SU-DHL-6 (cell line): Measurements from ENCODE around the gene NTRK3.

Source experiments
- H2AFZ ChIP-seq: fragments of 200-600 bp; sonication (generic); 2 replicates; pipeline ENCODE4 v1.6.1; 2014; ENCODE audit warnings: low read depth, mild to moderate bottlenecking, moderate library complexity, mixed read lengths, antibody characterized with exemption, low read length; ENCODE audit not compliant: severe bottlenecking
- H3F3A ChIP-seq: fragments of 200-600 bp; shearing (Covaris generic); 2 replicates; pipeline ENCODE4 v1.6.0; 2016; ENCODE audit warnings: antibody characterized with exemption, mild to moderate bottlenecking; ENCODE audit not compliant: insufficient read depth
- H3K27ac ChIP-seq: fragments of 200-600 bp; sonication (generic); 2 replicates; pipeline ENCODE4 v1.5.1; 2016; ENCODE audit warnings: low read depth, mild to moderate bottlenecking, low read length, moderate library complexity, mixed read lengths
- H3K27me3 ChIP-seq: fragments of 200-600 bp; sonication (generic), shearing (Covaris generic); 2 replicates; pipeline ENCODE4 v1.6.0; 2014; ENCODE audit warnings: mild to moderate bottlenecking, low read length
- H3K36me3 ChIP-seq: fragments of 200-600 bp; sonication (generic); 2 replicates; pipeline ENCODE4 v1.6.1; 2014; ENCODE audit warnings: mild to moderate bottlenecking, low read length, mixed read lengths
- H3K4me2 ChIP-seq: fragments of 300-600, 200-600 bp; shearing (Covaris generic), sonication (generic); 2 replicates; pipeline ENCODE4 v1.6.0; 2014; ENCODE audit warnings: low read length, low read depth, mild to moderate bottlenecking; ENCODE audit not compliant: poor library complexity, severe bottlenecking
- H3K4me3 ChIP-seq: fragments of 200-600 bp; sonication (generic); 2 replicates; pipeline ENCODE4 v1.5.1; 2014; ENCODE audit warnings: antibody characterized with exemption, low read length, mild to moderate bottlenecking, mixed read lengths; ENCODE audit not compliant: insufficient read depth, poor library complexity, severe bottlenecking
- H3K79me2 ChIP-seq: fragments of 200-600 bp; sonication (generic); 2 replicates; pipeline ENCODE4 v1.6.1; 2014; ENCODE audit warnings: mild to moderate bottlenecking, low read length, moderate library complexity; ENCODE audit not compliant: insufficient read depth
- H3K9ac ChIP-seq: fragments of 200-600 bp; sonication (generic); 2 replicates; pipeline ENCODE4 v1.7.0; 2014; ENCODE audit warnings: mild to moderate bottlenecking, low read length
- H3K9me2 ChIP-seq: fragments of 200-600 bp; sonication (generic); replicated peaks from 2 replicates; pipeline ENCODE4 v1.6.1; 2014; ENCODE audit warnings: low read length; ENCODE audit not compliant: insufficient read depth
- H3K9me3 ChIP-seq: fragments of 200-600 bp; sonication (generic); 2 replicates; pipeline ENCODE4 v1.6.1; 2014; ENCODE audit warnings: low read length, mixed read lengths; ENCODE audit not compliant: insufficient read depth
- H4K20me1 ChIP-seq: fragments of 200-600 bp; sonication (generic); 2 replicates; pipeline ENCODE4 v1.6.1; 2014; ENCODE audit warnings: low read depth, mild to moderate bottlenecking, antibody characterized with exemption, low read length, moderate library complexity, mixed read lengths
- EZH2phosphoT487 ChIP-seq: fragments of 200-600 bp; sonication (generic), shearing (Covaris generic); conservative IDR thresholded peaks from 2 replicates; pipeline ENCODE4 v1.6.1; 2018; ENCODE audit warnings: mild to moderate bottlenecking, antibody characterized with exemption, low read length, moderate library complexity, mixed read lengths
- TF ChIP-seq, protein P1 (sequence below): fragments of 200-600 bp; sonication (generic); IDR thresholded peaks from one replicate; pipeline ENCODE4 v1.5.1; 2017; ENCODE audit warnings: antibody characterized with exemption, mild to moderate bottlenecking, low read length, moderate library complexity; ENCODE audit not compliant: insufficient read depth, poor library complexity, severe bottlenecking

Gene NTRK3

DNA sequence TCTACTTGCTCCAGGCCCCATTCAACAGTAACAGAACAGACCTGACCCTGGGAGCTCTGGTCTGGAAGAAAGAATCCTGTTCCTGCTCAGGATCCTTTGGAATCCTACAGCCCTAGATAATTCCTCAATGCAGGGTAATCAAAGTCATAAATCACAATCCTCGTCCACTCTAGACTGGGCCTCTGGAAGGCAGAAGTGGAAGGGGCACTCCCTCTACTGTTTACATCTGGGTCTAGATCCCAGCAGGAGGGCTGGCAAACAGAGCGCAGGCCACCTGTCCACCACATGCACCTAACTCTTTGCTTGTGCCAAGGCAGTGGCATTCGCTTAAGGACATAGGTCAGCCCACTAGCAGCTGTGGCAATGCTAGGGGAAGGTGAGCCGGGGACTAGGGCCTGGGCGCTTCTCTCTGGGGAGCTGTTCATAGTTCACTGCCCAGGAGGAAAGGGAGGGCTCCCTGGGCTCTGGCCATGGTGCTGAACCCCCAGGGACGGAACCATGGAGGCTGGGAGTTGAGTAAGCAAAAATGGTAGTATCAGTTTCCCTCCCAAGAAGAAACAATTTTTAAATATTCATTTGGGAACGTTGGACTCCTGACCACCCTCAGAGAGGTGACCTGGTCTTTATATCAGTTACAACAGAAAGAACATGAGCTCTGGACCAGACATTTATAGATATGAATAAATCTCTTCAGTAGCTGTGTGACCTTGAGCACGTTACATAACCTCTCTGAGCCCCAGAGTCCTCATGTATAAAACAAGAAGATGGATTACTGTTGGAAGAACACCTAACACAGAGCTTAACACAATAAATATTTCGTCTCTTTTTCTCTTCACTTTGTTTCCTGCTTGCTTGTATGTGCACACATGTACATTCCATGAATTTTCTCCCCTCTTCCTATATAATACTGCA lies 90.2 kb downstream of the NTRK3 start:
- no peaks in the 10 kb centered on the region for H3K36me3 ChIP-seq
- H3K79me2 ChIP-seq = no peaks in the 10 kb centered on the region
- H3K9me3 ChIP-seq = no peaks in the 10 kb centered on the region
- no peak overlapping the region for H2AFZ ChIP-seq
- H3F3A ChIP-seq = no peaks in the 10 kb centered on the region
- H4K20me1 ChIP-seq = no peaks in the 10 kb centered on the region
- no peaks in the 10 kb centered on the region for H3K27me3 ChIP-seq
- H3K9me2 ChIP-seq = no peaks in the 10 kb centered on the region
- no peak overlapping the region for H3K9ac ChIP-seq
- H3K4me2 ChIP-seq = no peak overlapping the region
- H3K4me3 ChIP-seq = no peak overlapping the region
- TF ChIP-seq, protein P1, sequence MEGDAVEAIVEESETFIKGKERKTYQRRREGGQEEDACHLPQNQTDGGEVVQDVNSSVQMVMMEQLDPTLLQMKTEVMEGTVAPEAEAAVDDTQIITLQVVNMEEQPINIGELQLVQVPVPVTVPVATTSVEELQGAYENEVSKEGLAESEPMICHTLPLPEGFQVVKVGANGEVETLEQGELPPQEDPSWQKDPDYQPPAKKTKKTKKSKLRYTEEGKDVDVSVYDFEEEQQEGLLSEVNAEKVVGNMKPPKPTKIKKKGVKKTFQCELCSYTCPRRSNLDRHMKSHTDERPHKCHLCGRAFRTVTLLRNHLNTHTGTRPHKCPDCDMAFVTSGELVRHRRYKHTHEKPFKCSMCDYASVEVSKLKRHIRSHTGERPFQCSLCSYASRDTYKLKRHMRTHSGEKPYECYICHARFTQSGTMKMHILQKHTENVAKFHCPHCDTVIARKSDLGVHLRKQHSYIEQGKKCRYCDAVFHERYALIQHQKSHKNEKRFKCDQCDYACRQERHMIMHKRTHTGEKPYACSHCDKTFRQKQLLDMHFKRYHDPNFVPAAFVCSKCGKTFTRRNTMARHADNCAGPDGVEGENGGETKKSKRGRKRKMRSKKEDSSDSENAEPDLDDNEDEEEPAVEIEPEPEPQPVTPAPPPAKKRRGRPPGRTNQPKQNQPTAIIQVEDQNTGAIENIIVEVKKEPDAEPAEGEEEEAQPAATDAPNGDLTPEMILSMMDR = no peak
- TF ChIP-seq EZH2phosphoT487 = no peak
- no peak overlapping the region for H3K27ac ChIP-seq

DNA sequence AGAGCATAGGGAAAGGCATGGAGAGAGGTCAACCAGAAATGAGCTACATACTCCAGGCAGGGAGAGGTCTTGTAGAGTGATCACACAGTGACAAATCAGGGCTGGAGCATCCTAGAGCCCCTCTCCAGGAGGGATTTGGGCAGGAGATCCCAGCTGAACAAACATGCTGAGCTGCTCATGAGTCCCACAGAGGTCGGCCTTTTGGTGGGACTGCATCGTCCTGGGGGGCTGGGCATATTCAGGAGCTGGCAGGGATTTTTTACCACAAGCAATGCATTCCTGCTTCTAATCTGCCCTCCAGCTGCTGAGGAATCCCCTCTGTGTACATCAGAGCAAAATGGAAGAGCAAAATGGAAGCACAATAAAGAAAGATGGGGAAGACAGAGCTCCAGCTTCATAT lies 94.9 kb downstream of the NTRK3 start:
- TF ChIP-seq EZH2phosphoT487 = no peak
- TF ChIP-seq, protein P1 = no peak
- H3K9ac ChIP-seq = no peak overlapping the region
- no peak overlapping the region for H3K4me3 ChIP-seq
- no peaks in the 10 kb centered on the region for H3K79me2 ChIP-seq
- H2AFZ ChIP-seq = no peak overlapping the region
- H3K4me2 ChIP-seq = no peak overlapping the region
- H3K9me3 ChIP-seq = no peaks in the 10 kb centered on the region
- no peaks in the 10 kb centered on the region for H3K9me2 ChIP-seq
- H3K27me3 ChIP-seq = no peaks in the 10 kb centered on the region
- H3K27ac ChIP-seq = no peak overlapping the region
- no peaks in the 10 kb centered on the region for H3K36me3 ChIP-seq
- no peaks in the 10 kb centered on the region for H4K20me1 ChIP-seq
- H3F3A ChIP-seq = no peaks in the 10 kb centered on the region

DNA sequence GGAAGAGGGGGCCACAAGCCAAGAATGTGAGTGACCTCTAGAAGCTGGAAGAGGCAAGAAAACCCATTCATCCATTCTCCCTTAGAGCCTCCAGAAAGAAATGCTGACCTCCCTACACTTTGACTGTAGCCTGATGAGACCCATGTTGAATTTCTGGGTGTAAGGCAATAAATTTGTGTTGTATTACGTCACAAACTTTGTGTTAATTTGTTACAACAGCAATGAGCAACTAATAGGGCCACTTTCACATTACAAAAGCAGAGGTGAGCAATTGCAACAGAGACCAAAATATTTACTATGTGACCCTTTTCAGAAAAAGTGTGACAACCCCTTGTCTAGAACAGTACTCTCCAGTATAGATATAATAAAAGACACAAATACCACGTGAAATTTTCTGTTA lies 101.2 kb downstream of the NTRK3 start:
- Histone ChIP-seq H3K36me3 (no peaks in the 10 kb centered on the region), H2AFZ (no peak overlapping the region), H3F3A (no peaks in the 10 kb centered on the region), H3K9me2 (no peaks in the 10 kb centered on the region), H4K20me1 (no peaks in the 10 kb centered on the region), H3K9me3 (no peaks in the 10 kb centered on the region), H3K4me2 (no peak overlapping the region), H3K4me3 (no peak overlapping the region), H3K79me2 (no peaks in the 10 kb centered on the region), H3K9ac (no peak overlapping the region), H3K27ac (no peak overlapping the region), H3K27me3 (no peaks in the 10 kb centered on the region)
- TF ChIP-seq, protein P1 = no peak
- TF ChIP-seq EZH2phosphoT487 = no peak
